GM18499 (cell line): ENCODE measurements around the gene ARHGEF28.

ENCODE experiments used
- ATAC-seq: cut with Tn5 transposase; IDR thresholded peaks from one replicate; pipeline ENCODE4 v1.9.1; 2021; ENCODE audit warnings: moderate number of reproducible peaks; ENCODE audit not compliant: insufficient read depth, unreplicated experiment

Gene ARHGEF28

GRCh38 chr5:73946278-73946677 lies 320.3 kb downstream of the ARHGEF28 start:
- ATAC-seq: no peak

- ATAC-seq: no peak
These were observed 321.1 kb downstream of the ARHGEF28 start for GRCh38 chr5:73946919-73947602.

GRCh38 chr5:73947906-73948640 lies 322.1 kb downstream of the ARHGEF28 start:
- no peak for ATAC-seq

GRCh38 chr5:73948720-73949119 lies 322.7 kb downstream of the ARHGEF28 start:
- no peak for ATAC-seq

- no peak for ATAC-seq
These were observed 324.5 kb downstream of the ARHGEF28 start for GRCh38 chr5:73950441-73950873.

GRCh38 chr5:73950912-73951430 lies 325.0 kb downstream of the ARHGEF28 start:
- ATAC-seq: no peak

GRCh38 chr5:73952872-73953271 lies 326.9 kb downstream of the ARHGEF28 start:
- no peak for ATAC-seq

- ATAC-seq: no peak
These were observed 328.4 kb downstream of the ARHGEF28 start for GRCh38 chr5:73954381-73954780.

- no peak for ATAC-seq
These were observed 329.4 kb downstream of the ARHGEF28 start for GRCh38 chr5:73955271-73955846.

- ATAC-seq: no peak
These were observed 331.5 kb downstream of the ARHGEF28 start for GRCh38 chr5:73957397-73958001.

- no peak for ATAC-seq
These were observed 332.0 kb downstream of the ARHGEF28 start for GRCh38 chr5:73958037-73958436.

GRCh38 chr5:73960023-73960422 lies 334.0 kb downstream of the ARHGEF28 start:
- ATAC-seq: peak; percentile 64

- no peak for ATAC-seq
These were observed 334.4 kb downstream of the ARHGEF28 start for GRCh38 chr5:73960426-73960825.

- ATAC-seq: no peak
These were observed 336.9 kb downstream of the ARHGEF28 start for GRCh38 chr5:73962801-73963425.

GRCh38 chr5:73964352-73964865 lies 338.4 kb downstream of the ARHGEF28 start:
- no peak for ATAC-seq

- no peak for ATAC-seq
These were observed 340.5 kb downstream of the ARHGEF28 start for GRCh38 chr5:73966451-73966850.

- no peak for ATAC-seq
These were observed 341.4 kb downstream of the ARHGEF28 start for GRCh38 chr5:73967347-73967746.

GRCh38 chr5:73968246-73968645 lies 342.2 kb downstream of the ARHGEF28 start:
- no peak for ATAC-seq

GRCh38 chr5:73968729-73969128 lies 342.7 kb downstream of the ARHGEF28 start:
- ATAC-seq: no peak
